Endothelial cell of umbilical vein (primary cell): ENCODE measurements around the gene SLC9A9. TPM values are rescaled to one million over a fixed set of nuclear protein-coding genes. Genes with fewer than 3 reads are reported as not detected.

Source experiments
- BruUV-seq: library from RNA; stranded (reverse); fragments of 400-500 nt; replicated peaks from 2 replicates; lab custom pipeline; 2021; lab: Mats Ljungman, UMichigan
- CTCF ChIA-PET: fragments of 300-600, 350-600 bp; sonication (Branson Sonifier 250); formaldehyde crosslinking; loops from one replicate; lab custom pipeline; 2021; ENCODE audit warnings: antibody characterized with exemption, inconsistent platforms; lab: Charles Lee
- POLR2A ChIA-PET: fragments of 300-600, 350-600 bp; sonication (Branson Sonifier 250); formaldehyde crosslinking; loops from one replicate; lab custom pipeline; 2021; ENCODE audit warnings: antibody characterized with exemption, inconsistent platforms; lab: Charles Lee
- DNase-seq: peaks from one replicate; pipeline ENCODE4 v3.0.0-alpha.2; 2011; ENCODE audit warnings: low read depth, low spot score
- FAIRE-seq: peaks from 2 replicates; lab custom pipeline; 2011; peaks lifted over from hg19 to GRCh38; lab: Jason Lieb, UNC
- H2AFZ ChIP-seq: 2 replicates; pipeline ENCODE4 v1.6.0; 2012; ENCODE audit warnings: low read depth, low read length, control low read depth, inconsistent platforms
- H3K27ac ChIP-seq: 2 replicates; pipeline ENCODE4 v1.5.1; 2011; ENCODE audit warnings: low read depth, mild to moderate bottlenecking, control low read depth, low read length, moderate library complexity; ENCODE audit not compliant: insufficient read depth
- H3K27me3 ChIP-seq, 2 experiments: 2 replicates each; pipeline versions ENCODE4 v1.6.0 to v1.6.1; 2011; ENCODE audit warnings: low read length in 2 of 2, mixed read lengths in 1 of 2; ENCODE audit not compliant: control insufficient read depth in 2 of 2, insufficient read depth in 2 of 2
- H3K36me3 ChIP-seq, 2 experiments: 2 replicates in 1 of 2; 3 replicates in 1 of 2; pipeline ENCODE4 v1.5.1; 2011; ENCODE audit warnings: low read length in 2 of 2, mild to moderate bottlenecking in 1 of 2, moderate library complexity in 1 of 2; ENCODE audit not compliant: control insufficient read depth in 2 of 2, insufficient read depth in 2 of 2; ENCODE audit errors: extremely low read depth in 1 of 2
- H3K4me1 ChIP-seq: 3 replicates; pipeline ENCODE4 v1.5.1; 2011; ENCODE audit warnings: mild to moderate bottlenecking, low read length; ENCODE audit not compliant: control insufficient read depth, insufficient read depth; ENCODE audit errors: extremely low read depth
- H3K4me2 ChIP-seq: 2 replicates; pipeline ENCODE4 v1.6.1; 2011; ENCODE audit warnings: low read length, control low read depth, mixed read lengths; ENCODE audit not compliant: insufficient read depth
- H3K4me3 ChIP-seq, 3 experiments: fragments of 200-600 bp in 1 of 3; sonication (generic), shearing (Covaris generic) in 1 of 3; replicated peaks in 1 of 3; 2 replicates each; pipeline ENCODE4 v1.5.1; 2011 to 2016; ENCODE audit warnings: control low read depth in 3 of 3, low read length in 3 of 3, mild to moderate bottlenecking in 2 of 3, inconsistent platforms in 1 of 3, low read depth in 1 of 3, moderate library complexity in 1 of 3; ENCODE audit not compliant: insufficient read depth in 1 of 3
- H3K79me2 ChIP-seq: 2 replicates; pipeline ENCODE4 v1.6.0; 2012; ENCODE audit warnings: low read length, inconsistent platforms; ENCODE audit not compliant: control insufficient read depth, insufficient read depth
- H3K9ac ChIP-seq: replicated peaks from 2 replicates; pipeline ENCODE3; 2011; ENCODE audit warnings: low read length, control low read depth; ENCODE audit not compliant: insufficient read depth; ENCODE audit errors: extremely low read depth
- H3K9me1 ChIP-seq: replicated peaks from 3 replicates; pipeline ENCODE4 v1.6.0; 2011; ENCODE audit warnings: mild to moderate bottlenecking, low read length; ENCODE audit not compliant: control insufficient read depth, insufficient read depth; ENCODE audit errors: extremely low read depth
- H3K9me3 ChIP-seq: replicated peaks from 2 replicates; pipeline ENCODE4 v1.5.1; 2012; ENCODE audit warnings: low read length, inconsistent platforms; ENCODE audit not compliant: control insufficient read depth, insufficient read depth
- H4K20me1 ChIP-seq: replicated peaks from 2 replicates; pipeline ENCODE3; 2011; ENCODE audit warnings: mild to moderate bottlenecking, low read length; ENCODE audit not compliant: control insufficient read depth, insufficient read depth; ENCODE audit errors: extremely low read depth
- CTCF ChIP-seq, 2 donors: IDR thresholded peaks; 1 replicate in 1 of 2; 2 replicates in 1 of 2; pipeline ENCODE4 v1.5.1; 2011; ENCODE audit warnings: low read length in 2 of 2, mild to moderate bottlenecking in 2 of 2, moderate library complexity in 2 of 2, control low read depth in 1 of 2, inconsistent platforms in 1 of 2, low read depth in 1 of 2; ENCODE audit not compliant: insufficient read depth in 1 of 2; ENCODE audit errors: extremely low read depth in 1 of 2
- EZH2 ChIP-seq: IDR thresholded peaks from 2 replicates; pipeline ENCODE4 v1.6.1; 2012; ENCODE audit warnings: borderline replicate concordance, low read depth, mild to moderate bottlenecking, moderate library complexity, low read length, inconsistent platforms; ENCODE audit not compliant: severe bottlenecking
- FOS ChIP-seq: IDR thresholded peaks from 2 replicates; pipeline ENCODE4 v1.6.1; 2011; ENCODE audit warnings: mild to moderate bottlenecking, low read length, moderate library complexity, borderline replicate concordance; ENCODE audit not compliant: insufficient read depth
- GATA2 ChIP-seq: IDR thresholded peaks from 2 replicates; pipeline ENCODE4 v1.7.0; 2011; ENCODE audit warnings: low read depth, mild to moderate bottlenecking, moderate library complexity, mixed read lengths, low read length; ENCODE audit not compliant: insufficient read length, insufficient read depth
- JUN ChIP-seq: IDR thresholded peaks from 2 replicates; pipeline ENCODE4 v1.6.1; 2011; ENCODE audit warnings: borderline replicate concordance, low read depth; ENCODE audit not compliant: insufficient read length, insufficient read depth
- MAX ChIP-seq: IDR thresholded peaks from 2 replicates; pipeline ENCODE4 v1.6.1; 2011; ENCODE audit not compliant: insufficient read depth, insufficient read length
- MYC ChIP-seq: IDR thresholded peaks from one replicate; pipeline ENCODE4 v1.6.1; 2011; ENCODE audit warnings: mild to moderate bottlenecking, low read depth, low read length
- POLR2A ChIP-seq: IDR thresholded peaks from 2 replicates; pipeline ENCODE4 v1.6.1; 2012; ENCODE audit warnings: low read depth, mild to moderate bottlenecking, control low read depth, low read length
- POLR2AphosphoS5 ChIP-seq: IDR thresholded peaks from 2 replicates; pipeline ENCODE4 v1.6.1; 2012; ENCODE audit warnings: low read depth, mild to moderate bottlenecking, control low read depth, low read length, moderate library complexity; ENCODE audit not compliant: insufficient read depth
- dilution Hi-C: fragments of 300-500 bp; cut with MboI; formaldehyde crosslinking; loops from one replicate; pipeline ENCODE4 v1.15.0; 2019; ENCODE audit warnings: low sequenced_read_pairs; ENCODE audit not compliant: extremely low pct_ligation_motif_present
- intact Hi-C: fragments of 100-400 bp; cut with micrococcal nuclease; formaldehyde crosslinking; loops from one replicate; pipeline ENCODE4 v1.10.0; 2022
- polyA plus RNA-seq, 4 experiments: library from polyadenylated mRNA; depleted of rRNA in 3 of 4; stranded (reverse) in 3 of 4; unstranded in 1 of 4; fragments of >200 nt; gene quantifications; 2 replicates each; pipeline versions ENCODE4 v1.2.1 to v1.2.3, GENCODE V29; 2011 to 2012; ENCODE audit warnings: missing spikeins in 1 of 4
- total RNA-seq: library from RNA; stranded (reverse); gene quantifications from 2 replicates; pipeline ENCODE4 v1.2.3, GENCODE V29; 2021

The SLC9A9 gene
- total and polyA plus RNA-seq, 2 donors (not counting 3 experiments of a cell fraction or from before 2014, with no cell fraction given) = 1.5 to 1.8 TPM

GRCh38 chr3:143497382-143497781 is 350.9 kb downstream of the SLC9A9 start:
- H3K27ac ChIP-seq = no peak overlapping the region
- no peaks in the 10 kb centered on the region for H3K27me3 ChIP-seq
- BruUV-seq = no TSS peak
- no peaks in the 10 kb centered on the region for H4K20me1 ChIP-seq
- ChIA-PET POLR2A (no interaction called here), CTCF (no interaction called here)
- dilution Hi-C loops (no loop called here), intact Hi-C loops (no loop called here)
- no peaks in the 10 kb centered on the region for H3K9me1 ChIP-seq
- no peak overlapping the region for H3K4me3 ChIP-seq
- FAIRE-seq (no peak), DNase-seq (no peak)
- H3K36me3 ChIP-seq = no peaks in the 10 kb centered on the region
- TF ChIP-seq CTCF (IDR thresholded peaks at IDR 0.05; ENCODE audit: extremely low read depth in 1 of 2, insufficient read depth in 1 of 2, low read depth in 1 of 2, low read length in 2 of 2) (no peak), FOS (no peak), GATA2 (no peak), EZH2 (no peak), JUN (no peak)
- peak overlapping the region; percentile 13 for H2AFZ ChIP-seq
- no peaks in the 10 kb centered on the region for H3K4me1 ChIP-seq
- H3K9ac ChIP-seq = no peak overlapping the region
- H3K9me3 ChIP-seq = no peaks in the 10 kb centered on the region
- no peaks in the 10 kb centered on the region for H3K79me2 ChIP-seq
- no peak overlapping the region for H3K4me2 ChIP-seq

GRCh38 chr3:143496191-143496590 is 352.1 kb downstream of the SLC9A9 start:
- H3K4me1 ChIP-seq = no peaks in the 10 kb centered on the region
- TF ChIP-seq MYC (no peak), POLR2A (no peak), FOS (no peak), CTCF (IDR thresholded peaks at IDR 0.05; ENCODE audit: extremely low read depth in 1 of 2, insufficient read depth in 1 of 2, low read depth in 1 of 2, low read length in 2 of 2) (no peak), EZH2 (no peak), GATA2 (no peak), JUN (no peak), POLR2AphosphoS5 (no peak), MAX (no peak)
- no peaks in the 10 kb centered on the region for H3K36me3 ChIP-seq
- dilution Hi-C loops = no loop called here
- ChIA-PET POLR2A (no interaction called here), CTCF (no interaction called here)
- H3K4me2 ChIP-seq = no peak overlapping the region
- H3K9me1 ChIP-seq = no peaks in the 10 kb centered on the region
- intact Hi-C loops = no loop called here
- no peak overlapping the region for H3K4me3 ChIP-seq
- no peaks in the 10 kb centered on the region for H3K9me3 ChIP-seq
- no peak overlapping the region for H3K27ac ChIP-seq
- DNase-seq = no peak
- no peak overlapping the region for H3K9ac ChIP-seq
- BruUV-seq = no TSS peak
- no peaks in the 10 kb centered on the region for H4K20me1 ChIP-seq
- no peak for FAIRE-seq
- H3K27me3 ChIP-seq = no peaks in the 10 kb centered on the region
- no peaks in the 10 kb centered on the region for H3K79me2 ChIP-seq
- no peak overlapping the region for H2AFZ ChIP-seq
